Activated CD4-positive, alpha-beta T cell treated with anti-CD3 and anti-CD28 coated beads for 24 hours (primary cell): ENCODE results near the gene MEF2D.

ENCODE experiments used
- DNase-seq, 2 donors: peaks; one replicate each; pipeline ENCODE4 v3.0.0-alpha.2; 2020; ENCODE audit warnings: low read depth in 2 of 2

The MEF2D gene

DNA sequence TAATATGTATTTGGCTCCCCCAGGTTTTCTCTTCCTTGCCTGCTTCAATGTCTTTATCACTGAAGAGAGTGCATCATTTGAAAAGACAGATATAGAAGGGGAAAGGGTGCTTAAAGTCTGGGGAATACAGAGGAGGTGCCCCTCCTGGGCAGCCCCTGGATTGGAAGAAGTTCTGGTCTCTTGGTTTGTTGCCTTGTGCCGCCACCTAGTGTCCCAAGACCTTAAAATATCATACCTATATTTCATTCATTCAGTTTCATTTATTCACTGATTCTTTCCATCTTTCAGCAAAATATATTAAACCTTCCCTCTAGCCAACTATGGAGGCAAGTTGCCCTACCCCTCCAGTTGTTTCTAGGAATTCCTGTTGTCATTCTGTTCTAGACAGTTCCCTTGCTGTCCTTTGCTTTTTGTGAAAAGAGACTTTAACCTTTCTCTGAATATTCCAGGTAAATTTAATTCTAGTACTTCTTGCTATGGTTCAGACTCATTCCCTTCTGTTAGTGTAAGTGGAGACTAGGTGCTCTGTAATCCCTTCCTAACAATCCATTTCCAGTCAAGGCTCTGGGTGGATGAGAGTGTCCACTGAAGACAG is 56.1 kb downstream of the MEF2D start:
- no peak for DNase-seq

DNA sequence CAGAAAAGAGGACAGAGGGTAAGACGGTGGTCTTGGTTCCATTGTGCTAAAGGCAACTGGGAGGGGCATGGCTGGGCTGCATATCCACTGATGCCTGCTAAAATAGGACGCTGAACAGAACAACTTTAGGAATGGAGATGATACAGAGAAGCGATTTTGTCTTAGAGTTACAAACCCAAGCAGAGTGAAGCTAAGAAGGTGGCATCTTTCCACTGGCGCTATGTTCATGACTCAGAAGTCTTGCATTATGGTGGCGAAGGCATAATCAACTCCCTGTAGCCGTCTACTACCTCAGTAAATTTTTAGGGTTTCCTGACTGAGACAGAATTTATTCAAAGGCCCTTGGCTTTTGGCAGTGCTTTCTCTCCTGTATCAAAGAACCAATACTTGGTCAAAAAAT is 57.3 kb downstream of the MEF2D start:
- DNase-seq = no peak

DNA sequence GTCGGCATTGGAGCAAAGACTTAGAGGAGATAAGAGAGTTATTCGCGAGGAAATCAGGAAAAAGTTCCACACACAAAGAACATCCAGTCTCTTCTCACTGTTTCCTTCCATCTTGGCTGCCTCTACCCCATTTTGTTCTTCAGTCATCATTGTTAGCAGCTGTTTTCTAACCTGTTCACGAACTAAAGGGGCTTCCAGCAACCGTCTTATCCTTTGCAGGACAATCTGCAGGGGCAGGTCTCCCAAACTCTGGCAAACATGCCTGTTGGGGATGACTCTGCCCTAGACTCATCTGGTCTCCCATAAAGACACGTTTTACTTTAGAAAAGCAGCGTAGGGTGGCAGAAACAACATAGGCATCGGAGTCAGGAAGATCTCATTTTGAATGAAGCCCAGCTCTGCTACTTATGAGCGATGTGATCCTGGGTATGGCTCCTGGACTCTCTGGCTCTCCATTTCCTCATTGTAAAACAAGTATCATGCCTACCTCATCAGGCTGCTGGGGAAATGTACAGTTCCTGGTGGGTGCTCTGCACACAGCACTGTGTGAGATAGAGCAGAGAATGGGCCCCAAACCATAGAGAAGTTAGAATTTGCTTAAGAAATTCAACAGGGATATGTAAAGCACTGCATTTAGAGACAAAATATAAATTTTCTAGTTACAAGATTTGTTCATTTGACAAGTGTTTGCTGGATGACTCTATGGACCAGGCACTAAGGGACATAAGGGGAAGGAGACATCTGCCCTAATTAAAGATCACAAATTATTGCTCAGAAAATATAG is 59.7 kb downstream of the MEF2D start:
- no peak for DNase-seq

DNA sequence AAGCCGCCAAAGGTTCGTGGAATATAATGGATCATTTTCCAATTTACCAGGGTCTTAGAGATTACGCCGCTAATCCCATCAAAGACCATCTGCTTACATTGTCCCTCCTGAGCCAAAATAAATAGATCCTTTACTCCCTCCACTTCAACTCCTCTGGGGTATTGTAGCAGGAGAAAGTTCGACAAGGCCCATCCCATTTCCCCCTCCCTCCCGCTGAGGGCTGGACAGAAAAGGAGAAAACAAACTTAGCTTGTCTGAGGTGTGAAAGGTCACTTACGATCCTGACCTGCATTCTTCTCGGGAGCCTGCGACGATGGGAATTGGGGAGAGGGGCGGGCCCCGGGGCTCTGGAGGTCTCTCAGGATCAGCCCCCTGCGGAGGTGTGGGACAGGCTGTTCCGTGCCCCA is 60.8 kb downstream of the MEF2D start:
- no peak for DNase-seq

DNA sequence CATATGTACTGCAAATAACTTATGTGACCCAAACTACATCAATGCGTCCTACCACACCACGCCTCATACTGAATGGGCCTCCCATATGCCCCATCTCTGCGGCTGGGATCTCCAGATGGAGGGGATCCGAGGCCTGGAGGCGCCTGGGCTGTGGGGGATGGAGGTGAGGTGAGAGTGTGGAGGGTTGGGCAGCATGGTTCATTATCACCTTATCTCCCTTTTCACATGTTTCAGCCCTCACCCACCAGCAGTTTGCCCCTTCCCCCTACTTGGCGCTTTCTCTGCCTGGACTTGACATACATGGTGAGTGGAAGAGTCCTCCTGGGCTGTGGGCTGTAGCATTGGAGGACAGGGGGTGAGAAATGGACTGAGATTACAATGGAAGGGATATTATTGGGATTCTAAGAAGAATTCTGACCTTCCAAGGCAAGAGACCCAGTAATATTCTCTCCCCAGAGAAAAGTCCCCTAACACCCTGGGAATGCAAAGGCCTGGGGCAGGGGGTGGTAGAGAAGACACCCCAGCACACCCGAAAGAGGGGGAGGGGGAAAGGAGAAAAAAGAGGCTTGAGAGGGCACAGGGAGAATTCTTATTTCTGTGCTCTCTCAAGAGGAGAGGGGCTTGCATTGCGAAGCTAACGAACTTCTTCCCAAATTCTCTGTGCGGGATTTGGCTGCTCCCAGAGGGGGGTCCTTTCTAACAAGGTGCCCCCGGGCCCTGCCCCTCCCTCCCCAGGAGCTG is 61.4 kb downstream of the MEF2D start:
- no peak for DNase-seq

DNA sequence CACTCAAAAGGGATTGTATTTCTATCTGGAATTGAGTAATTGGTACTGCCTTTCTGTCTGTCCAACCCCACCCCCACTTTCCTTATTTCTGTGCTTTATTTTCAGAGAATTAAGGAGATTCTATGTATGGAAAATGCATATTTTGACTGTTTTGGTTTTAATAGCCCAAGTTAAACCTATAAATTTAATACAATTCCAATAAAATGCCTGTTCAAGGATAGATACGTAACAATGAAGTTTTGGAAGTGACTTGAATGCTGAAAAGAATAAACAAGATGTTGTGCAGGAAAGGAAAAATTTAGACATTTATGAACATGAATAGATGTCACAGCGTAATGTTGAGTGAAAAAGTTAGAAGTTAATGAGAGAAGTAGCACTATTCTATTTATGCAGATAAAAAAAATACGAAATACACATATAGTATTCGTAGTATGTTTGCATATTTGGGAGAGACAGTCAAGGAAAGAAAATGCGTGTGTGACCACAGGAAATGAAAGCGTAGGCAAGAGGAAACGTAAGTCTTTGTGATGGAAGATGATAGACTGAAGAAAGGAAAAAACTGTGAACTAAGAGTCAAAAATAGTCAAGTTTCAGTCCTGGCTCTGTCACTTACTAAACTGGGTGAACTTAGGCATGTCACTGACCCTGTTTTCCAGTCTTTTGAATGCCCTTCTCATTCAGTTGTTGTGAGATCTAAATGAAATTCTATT is 62.1 kb downstream of the MEF2D start:
- DNase-seq = no peak

DNA sequence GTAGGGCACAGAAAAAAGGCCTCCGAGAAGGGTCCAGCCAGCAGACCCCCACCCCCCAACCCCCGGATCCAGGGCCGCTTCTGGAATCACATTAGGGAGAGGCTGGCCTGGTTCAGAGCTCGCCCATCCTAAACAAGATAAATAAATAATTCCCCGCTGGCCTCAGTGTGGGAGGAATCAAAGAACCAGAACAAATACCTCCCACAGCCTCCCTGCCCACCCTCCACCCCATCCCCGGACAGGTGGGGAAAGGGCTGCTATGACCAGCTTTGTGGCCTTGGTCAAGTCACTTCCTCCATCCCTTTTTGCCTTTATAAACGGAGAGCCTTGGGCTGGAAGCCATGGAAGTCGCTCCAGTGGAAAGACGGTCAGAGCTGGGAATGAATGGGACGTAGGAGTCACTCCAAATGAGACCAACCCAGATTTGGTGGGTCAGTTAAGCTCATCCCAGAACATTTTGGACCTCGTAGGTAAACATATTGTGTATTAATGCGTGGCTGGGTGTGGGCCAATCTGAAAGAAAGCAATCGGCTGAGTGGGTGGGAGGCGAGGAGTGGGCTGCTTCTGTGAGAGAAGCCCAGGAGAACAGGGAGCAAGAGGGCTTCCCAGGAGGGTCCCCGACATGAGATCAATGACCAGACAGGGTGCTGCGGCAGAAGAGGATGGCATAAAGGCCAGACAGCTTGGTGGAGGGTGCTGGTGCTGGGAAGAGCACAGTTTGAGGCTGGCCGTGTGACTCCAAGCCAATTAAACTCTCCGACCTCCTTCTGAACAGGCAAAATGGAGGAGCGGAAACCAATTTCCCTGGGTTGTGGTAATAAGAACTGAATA is 63.3 kb downstream of the MEF2D start:
- no peak for DNase-seq

DNA sequence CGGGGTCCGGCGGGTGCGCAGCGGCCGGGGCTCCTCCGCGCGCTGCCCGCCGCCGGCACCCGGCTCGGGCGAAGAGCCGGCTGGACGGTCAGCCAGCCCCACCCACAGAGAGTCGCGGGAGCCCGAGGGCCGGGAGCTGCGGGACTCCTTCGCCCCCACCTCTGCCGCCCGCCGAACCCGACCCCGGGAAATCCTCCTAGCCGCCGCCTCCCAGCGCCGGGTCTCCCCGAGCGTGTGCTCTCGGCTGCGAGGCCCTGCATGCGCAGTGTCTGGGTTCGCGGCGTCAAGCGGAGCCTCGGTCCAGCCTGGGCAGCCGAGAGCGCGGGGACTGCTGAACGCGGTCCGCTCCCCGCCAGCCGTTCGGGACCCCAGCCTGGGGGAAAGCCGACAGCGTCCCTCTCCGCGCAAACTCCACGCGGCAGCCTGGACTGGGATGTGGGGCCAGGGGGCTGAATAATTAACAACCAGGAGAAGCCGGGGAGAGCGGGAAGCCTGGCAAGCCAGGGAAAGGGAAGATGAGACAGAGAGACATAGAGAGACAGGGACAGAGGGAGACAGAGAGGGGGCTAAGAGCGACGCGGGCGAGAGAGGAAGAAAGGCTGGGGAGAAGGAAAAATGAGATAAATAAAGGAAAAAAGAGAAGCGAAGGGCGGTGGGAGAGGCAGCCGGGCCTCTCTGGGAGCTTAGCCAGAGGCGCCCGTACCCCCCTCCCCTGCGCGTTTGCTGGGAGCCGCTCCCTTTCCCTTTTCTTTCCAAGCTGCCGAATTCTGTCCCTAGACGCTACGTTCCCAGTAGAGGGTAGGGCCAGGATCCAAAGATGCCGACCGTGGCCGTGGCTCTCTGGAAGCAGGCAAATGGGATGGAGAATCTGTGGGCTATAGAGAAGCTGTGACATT is 64.2 kb downstream of the MEF2D start:
- DNase-seq = no peak

DNA sequence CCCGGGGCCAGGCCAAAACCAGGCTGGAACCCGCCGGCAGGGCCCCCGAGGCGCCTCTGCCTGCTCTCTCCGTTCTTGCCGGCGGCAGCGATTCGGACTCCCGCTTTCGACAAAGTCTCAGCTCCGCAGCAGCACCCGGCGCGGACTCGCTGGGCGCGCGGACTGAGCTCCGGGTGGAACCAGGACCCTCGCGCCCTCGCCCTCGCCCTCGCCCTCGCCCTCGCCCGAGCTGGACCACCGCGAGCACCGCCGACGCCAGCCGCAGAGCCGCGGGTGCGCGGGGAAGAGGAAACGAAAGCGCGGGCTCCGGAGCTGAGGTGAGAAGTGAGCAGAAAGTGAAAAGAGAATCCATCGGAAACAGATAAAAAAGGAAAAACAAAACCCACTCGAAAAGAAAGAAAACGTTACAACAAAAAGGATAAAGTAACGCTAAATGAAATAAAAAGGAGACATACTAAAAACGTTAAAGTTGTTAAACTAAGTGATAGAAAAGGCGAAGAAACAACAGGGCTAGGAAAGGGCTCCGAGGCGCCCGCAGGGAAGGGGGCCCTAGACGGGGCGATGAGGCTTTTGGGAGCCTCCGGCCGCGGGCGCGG is 64.9 kb downstream of the MEF2D start:
- no peak for DNase-seq

DNA sequence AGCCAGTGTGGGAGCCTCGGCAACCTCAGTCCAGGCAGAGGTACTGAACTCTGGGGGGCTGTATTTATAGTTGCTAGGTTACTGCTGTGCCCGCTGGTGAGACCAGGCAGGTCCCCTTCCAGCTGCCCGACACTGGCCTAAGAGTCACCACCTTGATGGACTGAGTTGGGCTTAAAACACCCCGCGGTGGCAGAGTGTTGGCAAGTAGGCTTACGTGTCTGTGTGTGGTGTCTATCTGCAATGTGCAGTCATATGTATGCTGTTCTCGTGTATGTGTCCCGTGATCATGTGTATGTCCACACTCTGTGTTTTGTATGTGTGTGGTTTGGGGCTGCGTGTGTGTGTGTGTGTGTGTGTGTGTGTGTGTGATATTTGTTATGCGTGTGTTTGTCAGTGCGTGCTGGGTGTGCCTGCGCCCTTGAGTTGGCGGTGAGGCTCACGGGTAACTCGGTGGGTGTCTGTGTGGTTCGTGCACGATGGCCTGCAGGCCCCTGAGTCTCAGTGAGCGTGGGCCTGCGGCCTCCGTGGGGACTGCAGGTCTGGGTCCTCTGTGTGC is 65.5 kb downstream of the MEF2D start:
- DNase-seq = no peak

DNA sequence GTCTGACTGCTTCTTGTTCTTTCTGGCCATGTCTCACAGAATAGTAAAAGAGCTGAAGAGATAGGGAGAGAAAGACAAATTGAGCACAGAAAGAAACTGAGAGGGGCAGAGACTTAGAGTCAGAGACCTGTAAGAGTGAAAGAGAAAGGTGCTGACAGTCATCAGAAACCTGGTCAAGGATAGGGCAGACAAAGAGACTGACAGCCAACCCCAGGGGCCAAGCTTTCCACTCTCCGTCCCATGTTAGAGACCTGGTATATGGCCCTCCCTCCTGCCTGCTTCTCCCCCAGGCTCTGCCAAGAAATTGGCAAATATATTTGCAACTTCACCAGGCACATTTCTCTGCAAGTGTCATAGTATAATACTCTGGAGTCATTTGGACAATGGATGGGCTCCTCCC is 67.0 kb downstream of the MEF2D start:
- no peak for DNase-seq

DNA sequence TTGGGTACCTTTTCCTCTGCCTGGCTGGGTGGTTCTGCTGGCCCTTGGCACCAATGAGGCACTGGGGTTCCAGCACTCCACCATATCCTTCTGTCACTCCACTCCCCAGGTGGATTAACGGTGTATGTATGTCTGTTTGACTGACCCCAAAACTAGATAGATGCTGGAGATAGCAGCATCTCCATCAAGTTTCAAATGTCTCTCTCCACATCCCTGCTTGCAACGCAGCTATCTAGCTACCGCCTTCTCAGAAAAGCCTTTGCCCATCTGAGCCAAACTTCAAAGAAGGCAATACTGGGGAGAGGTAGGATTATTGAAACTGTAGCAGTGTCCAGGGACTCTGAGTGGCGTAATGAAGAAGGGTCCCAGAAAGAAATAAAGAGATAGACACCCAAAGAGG is 67.5 kb downstream of the MEF2D start:
- no peak for DNase-seq

DNA sequence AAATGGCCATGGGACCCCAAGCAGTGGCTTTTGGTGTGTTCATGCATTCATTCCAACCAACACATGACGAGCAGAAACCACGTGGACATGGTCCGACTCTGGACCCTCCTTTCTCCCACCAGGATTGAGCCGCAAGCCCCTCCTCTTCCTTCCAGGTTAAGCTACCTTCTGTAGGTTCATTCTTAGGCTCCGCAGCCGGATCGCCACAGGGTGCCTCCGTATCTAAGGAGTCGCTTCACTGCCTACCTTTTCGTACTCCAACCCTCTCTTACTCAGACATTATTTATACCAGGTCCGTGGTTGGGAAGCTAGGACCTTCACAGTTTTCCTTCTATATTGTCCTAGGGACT is 67.9 kb downstream of the MEF2D start:
- no peak for DNase-seq

DNA sequence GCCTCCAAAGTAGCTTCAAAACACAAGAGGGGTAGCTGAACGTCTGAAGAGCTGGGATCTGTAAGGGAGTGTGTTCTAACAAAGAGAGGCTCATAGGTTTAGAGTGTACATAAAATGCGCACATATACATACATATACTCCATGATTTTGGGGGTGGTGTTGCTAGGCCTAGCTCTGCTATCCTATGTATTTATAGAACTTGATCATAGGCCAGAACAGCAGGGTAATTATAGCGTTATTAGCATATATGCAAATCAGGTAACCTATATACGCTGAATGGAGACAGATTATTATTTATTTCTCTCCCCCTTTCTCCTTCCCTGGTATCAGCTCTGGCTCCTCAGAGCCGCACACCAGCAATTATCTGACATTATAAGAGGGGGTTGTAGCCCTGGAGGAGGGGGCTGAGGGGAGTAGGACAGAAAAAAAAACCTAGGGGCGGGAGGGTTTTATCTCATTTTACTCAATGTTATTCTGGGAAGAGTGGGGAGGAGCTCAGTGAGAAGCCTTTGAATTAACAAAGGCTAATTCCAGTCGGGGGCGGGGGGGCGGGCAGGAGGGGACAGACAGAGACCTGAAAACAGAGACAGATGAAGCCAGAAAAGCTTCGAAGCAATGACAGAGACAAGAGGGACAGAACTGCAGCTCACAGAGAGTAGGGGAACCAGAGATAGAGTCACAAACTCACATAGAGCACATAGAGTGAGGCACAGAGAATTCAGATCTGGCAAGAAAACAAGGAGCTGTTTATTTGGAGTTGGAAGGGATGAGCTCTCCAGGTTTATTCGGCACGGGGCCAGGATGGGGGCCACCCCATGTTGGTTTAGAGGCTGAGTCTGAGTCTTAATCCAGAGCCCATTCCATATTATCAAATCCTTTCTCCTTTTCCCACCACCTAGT is 68.6 kb downstream of the MEF2D start:
- DNase-seq = no peak

DNA sequence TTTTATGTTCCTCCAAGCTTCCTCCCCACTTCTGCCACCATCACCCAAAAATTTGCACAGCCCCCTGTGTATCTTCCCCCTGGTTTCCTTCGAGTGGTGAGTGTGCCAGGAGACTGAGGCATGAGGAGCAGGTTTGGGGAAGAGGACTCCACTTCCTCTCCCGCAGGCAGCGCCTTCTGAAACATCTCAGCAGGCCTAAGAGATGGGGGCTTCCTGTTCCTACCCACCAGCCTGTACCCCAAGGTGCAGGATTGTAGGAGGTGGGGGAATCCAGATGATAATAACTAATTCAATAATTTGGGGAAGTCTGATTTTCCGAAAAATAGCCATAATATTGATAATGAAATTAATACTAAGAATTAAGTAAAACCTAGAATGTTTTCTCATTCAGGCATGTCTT is 69.2 kb downstream of the MEF2D start:
- no peak for DNase-seq

DNA sequence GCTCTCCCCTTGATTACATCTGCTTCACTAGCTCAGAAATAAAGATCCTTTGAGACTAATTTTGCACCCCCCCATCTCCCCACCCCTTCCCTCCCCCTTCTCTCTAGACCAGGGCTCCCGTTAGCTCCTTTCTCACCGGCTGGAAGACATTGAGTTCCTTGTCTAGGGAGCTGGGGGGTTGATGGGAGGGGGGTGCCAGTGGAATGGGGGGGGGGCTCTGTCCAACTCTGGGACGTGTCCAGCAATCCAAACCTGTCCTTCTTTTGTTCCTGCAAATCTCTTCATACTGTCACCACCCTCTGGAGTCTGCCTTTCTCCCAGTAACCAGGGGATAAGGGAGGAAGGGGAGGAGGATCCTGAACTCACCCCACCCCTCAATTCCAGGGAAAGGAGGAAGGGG is 69.7 kb downstream of the MEF2D start:
- no peak for DNase-seq

DNA sequence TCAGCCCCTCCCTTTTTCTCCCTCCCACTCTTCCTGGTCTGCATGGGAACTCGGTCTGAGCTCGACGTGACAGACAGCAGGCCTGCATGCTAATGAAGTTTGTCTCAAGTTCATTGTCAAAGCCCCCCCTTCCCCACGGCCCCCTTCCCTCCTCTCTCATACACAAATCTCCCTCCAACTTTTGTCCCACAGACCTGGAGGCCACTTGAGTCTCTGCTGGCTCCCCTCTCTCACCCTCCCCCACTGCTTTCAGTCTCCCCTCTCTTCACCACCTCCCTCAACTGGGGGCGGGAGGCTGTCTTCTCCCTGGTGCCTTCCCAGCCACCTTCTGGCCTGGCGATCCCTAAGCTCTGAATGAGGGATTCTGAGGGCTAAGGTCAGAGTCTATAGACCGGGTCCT is 70.3 kb downstream of the MEF2D start:
- no peak for DNase-seq

DNA sequence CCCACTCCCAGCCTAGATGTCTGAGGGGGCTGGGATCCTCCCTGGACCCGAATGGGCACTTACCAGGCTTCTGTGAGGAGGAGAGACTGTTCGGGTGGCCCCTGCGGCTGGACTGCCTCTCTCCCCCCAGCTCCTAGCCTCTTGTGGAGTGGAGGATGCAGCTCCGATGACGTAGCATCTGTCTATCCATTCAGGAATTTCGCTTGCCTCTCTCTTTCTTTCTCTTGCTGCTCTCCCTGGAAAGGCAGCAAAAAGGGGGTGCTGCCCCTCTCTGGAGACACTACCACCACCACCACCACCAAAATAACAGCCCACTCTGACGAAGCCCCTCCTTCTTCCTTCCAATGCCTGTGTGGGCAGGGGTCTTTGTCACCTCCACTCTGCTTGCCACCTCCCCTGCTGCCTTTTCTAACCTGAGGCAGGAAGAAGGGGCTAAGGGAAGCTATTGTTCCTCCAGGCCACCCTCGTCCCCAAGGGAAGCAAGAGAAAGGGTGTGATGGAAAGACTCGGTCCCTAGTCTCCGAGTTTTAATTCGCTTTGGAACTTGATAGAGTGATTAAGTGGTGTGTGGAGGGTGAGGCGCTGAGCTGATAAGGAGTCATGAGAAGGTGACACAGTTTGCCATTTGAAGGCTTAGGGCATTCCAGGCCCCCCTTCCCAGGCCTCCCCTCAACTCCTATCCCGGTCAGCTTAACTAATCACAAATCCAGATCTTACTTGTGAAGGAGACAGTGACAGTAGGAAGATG is 71.1 kb downstream of the MEF2D start:
- DNase-seq = no peak
